Endodermal cell (in vitro differentiated cells): ENCODE measurements around the gene PDLIM5. TPM values are rescaled to one million over a fixed set of nuclear protein-coding genes. Genes with fewer than 3 reads are reported as not detected.

Experiments
- DNase-seq: peaks from one replicate; pipeline ENCODE4 v3.0.0-alpha.2; 2017
- H3K27ac ChIP-seq: 2 replicates; pipeline ENCODE4 v1.5.1; 2013; ENCODE audit warnings: mild to moderate bottlenecking, low read depth, low read length, moderate library complexity
- H3K27me3 ChIP-seq: 2 replicates; pipeline ENCODE4 v1.6.1; 2013; ENCODE audit warnings: mild to moderate bottlenecking, low read length, moderate library complexity; ENCODE audit not compliant: insufficient read depth, control insufficient read depth, poor library complexity, severe bottlenecking
- H3K36me3 ChIP-seq: 2 replicates; pipeline ENCODE4 v1.7.0; 2013; ENCODE audit warnings: mild to moderate bottlenecking, low read length, moderate library complexity; ENCODE audit not compliant: control insufficient read depth, insufficient read depth
- H3K4me1 ChIP-seq: one replicate; pipeline ENCODE4 v1.7.0; 2013; ENCODE audit warnings: low read length; ENCODE audit not compliant: control insufficient read depth, insufficient read depth
- H3K4me3 ChIP-seq: 2 replicates; pipeline ENCODE4 v1.5.1; 2013; ENCODE audit warnings: mild to moderate bottlenecking, low read length, moderate library complexity
- H3K9ac ChIP-seq: 2 replicates; pipeline ENCODE4 v1.6.1; 2013; ENCODE audit warnings: mild to moderate bottlenecking, low read length, moderate library complexity; ENCODE audit not compliant: poor library complexity, severe bottlenecking; ENCODE audit errors: extremely low read depth
- H3K9me3 ChIP-seq: 2 replicates; pipeline ENCODE4 v1.6.1; 2013; ENCODE audit warnings: mild to moderate bottlenecking, low read length, moderate library complexity; ENCODE audit not compliant: control insufficient read depth
- H3K27ac Mint-ChIP-seq: 2 replicates; pipeline ENCODE4 v1.8.0; 2020; ENCODE audit warnings: mixed read lengths
- H3K27me3 Mint-ChIP-seq: 2 replicates; pipeline ENCODE4 v1.8.0; 2021; ENCODE audit warnings: mild to moderate bottlenecking, mixed read lengths; ENCODE audit not compliant: insufficient read depth
- H3K36me3 Mint-ChIP-seq: 2 replicates; pipeline ENCODE4 v1.8.0; 2020; ENCODE audit warnings: low read depth, mixed read lengths
- H3K4me1 Mint-ChIP-seq: 2 replicates; pipeline ENCODE4 v1.8.0; 2020; ENCODE audit warnings: mixed read lengths
- H3K4me3 Mint-ChIP-seq: 2 replicates; pipeline ENCODE4 v1.8.0; 2020; ENCODE audit warnings: mild to moderate bottlenecking, moderate library complexity, mixed read lengths
- H3K9me3 Mint-ChIP-seq: 2 replicates; pipeline ENCODE4 v1.8.0; 2020; ENCODE audit warnings: mild to moderate bottlenecking, mixed read lengths
- CTCF ChIP-seq: fragments of 200-600 bp; sonication (generic); conservative IDR thresholded peaks from 2 replicates; pipeline ENCODE4 v1.5.0; 2021; ENCODE audit warnings: antibody characterized with exemption, mild to moderate bottlenecking
- WGBS, 2 experiments: methylation state at CpG; one replicate each; pipeline versions ENCODE4 v1.1.5 to v1.1.7; 2013; ENCODE audit warnings: missing lambda C conversion rate in 2 of 2, mixed read lengths in 1 of 2; ENCODE audit not compliant: insufficient coverage in 1 of 2, insufficient read length in 1 of 2; 5-methylcytosine and 5-hydroxymethylcytosine counted together
- total RNA-seq, 2 donors: library from RNA; stranded (reverse); fragmentation: NEBNext Ultra II Directional in 1 of 2; extraction: Animal tissue kit (Norgen Biotek cat#: 25700) in 1 of 2; gene quantifications; 2 replicates in 1 of 2; 3 replicates in 1 of 2; pipeline ENCODE4 v1.2.1, GENCODE V29; 2021

PDLIM5 gene
- total RNA-seq, 2 donors from 2014 or later: 91.0 to 149 TPM

GRCh38 chr4:94649381-94650133 is 197.8 kb downstream of the PDLIM5 start:
- H3K27me3 ChIP-seq: no peaks in the 10 kb centered on the region
- no peaks in the 10 kb centered on the region for H3K9me3 Mint-ChIP-seq

GRCh38 chr4:94650134-94650495 is 198.4 kb downstream of the PDLIM5 start:
- no peaks in the 10 kb centered on the region for H3K27me3 ChIP-seq
- H3K4me1 ChIP-seq: no peaks in the 10 kb centered on the region
- no peak for DNase-seq
- TF ChIP-seq CTCF: no peak
- H3K4me3 ChIP-seq: no peak overlapping the region
- H3K27ac Mint-ChIP-seq: peak overlapping the region; percentile 10
- H3K4me3 Mint-ChIP-seq: no peak overlapping the region
- WGBS, 2 experiments: 91 to 93% methylated on average over 1 to 5 of the region's 5 CpGs
- H3K27me3 Mint-ChIP-seq: no peaks in the 10 kb centered on the region
- peaks cover 7% of the 10 kb centered on the region for H3K4me1 Mint-ChIP-seq
- H3K36me3 ChIP-seq: peaks cover 66% of the 10 kb centered on the region
- H3K27ac ChIP-seq: no peak overlapping the region
- peaks cover 34% of the 10 kb centered on the region for H3K36me3 Mint-ChIP-seq
- no peaks in the 10 kb centered on the region for H3K9me3 Mint-ChIP-seq
- H3K9me3 ChIP-seq: no peaks in the 10 kb centered on the region
- no peak overlapping the region for H3K9ac ChIP-seq

More at GRCh38 chr4:94649381-94650133, 197.8 kb downstream of the PDLIM5 start:
- DNase-seq: no peak
- peaks cover 36% of the 10 kb centered on the region for H3K36me3 Mint-ChIP-seq
- H3K4me3 Mint-ChIP-seq: no peak overlapping the region
- Histone ChIP-seq H3K4me1 (no peaks in the 10 kb centered on the region), H3K27ac (no peak overlapping the region), H3K9me3 (no peaks in the 10 kb centered on the region), H3K4me3 (no peak overlapping the region), H3K9ac (no peak overlapping the region), H3K36me3 (peaks cover 65% of the 10 kb centered on the region)
- H3K27ac Mint-ChIP-seq: no peak overlapping the region
- TF ChIP-seq CTCF: no peak
- 93 to 100% methylated on average over 1 of the region's 1 CpG for WGBS, 2 experiments
- no peaks in the 10 kb centered on the region for H3K27me3 Mint-ChIP-seq
- H3K4me1 Mint-ChIP-seq: peaks cover 7% of the 10 kb centered on the region

- no peak overlapping the region for H3K4me3 Mint-ChIP-seq
- H3K27me3 ChIP-seq: no peaks in the 10 kb centered on the region
- no peak overlapping the region for H3K4me3 ChIP-seq
- no peak overlapping the region for H3K9ac ChIP-seq
- no peak overlapping the region for H3K27ac Mint-ChIP-seq
- peaks cover 63% of the 10 kb centered on the region for H3K36me3 ChIP-seq
- no peaks in the 10 kb centered on the region for H3K4me1 ChIP-seq
- H3K9me3 Mint-ChIP-seq: no peaks in the 10 kb centered on the region
- no peak for TF ChIP-seq CTCF
- H3K4me1 Mint-ChIP-seq: peaks cover 7% of the 10 kb centered on the region
- no peak overlapping the region for H3K27ac ChIP-seq
- 94 to 100% methylated on average over 2 to 3 of the region's 3 CpGs for WGBS, 2 experiments
- no peaks in the 10 kb centered on the region for H3K27me3 Mint-ChIP-seq
- no peak for DNase-seq
- peaks cover 31% of the 10 kb centered on the region for H3K36me3 Mint-ChIP-seq
- no peaks in the 10 kb centered on the region for H3K9me3 ChIP-seq
These were observed 198.9 kb downstream of the PDLIM5 start for GRCh38 chr4:94650690-94651089.
